Cardiac muscle cell (in vitro differentiated cells and primary cell): Measurements from ENCODE around the gene SEC14L3. TPM values are rescaled to one million over a fixed set of nuclear protein-coding genes. Genes with fewer than 3 reads are reported as not detected.
"Not testable (repeated sequence)": the region's sequence is repeated elsewhere in the genome, so short reads cannot be mapped to it uniquely, and the experiment has no call there.

Source experiments
- DNase-seq, 2 donors: peaks; one replicate each; pipeline versions ENCODE4 v3.0.0 to v3.0.0-alpha.2; 2010 to 2017; ENCODE audit warnings: low read depth in 1 of 2, low spot score in 1 of 2
- H3K27ac ChIP-seq: fragments of 200-600 bp; sonication (generic); 2 replicates; pipeline ENCODE4 v1.5.1; 2016
- H3K27me3 ChIP-seq: fragments of 200-600 bp; sonication (generic); 2 replicates; pipeline ENCODE4 v1.6.0; 2016; ENCODE audit warnings: control low read depth
- H3K36me3 ChIP-seq: fragments of 200-600 bp; sonication (generic); 2 replicates; pipeline ENCODE4 v1.5.1; 2016; ENCODE audit warnings: control low read depth
- H3K4me1 ChIP-seq: fragments of 200-600 bp; sonication (generic); 2 replicates; pipeline ENCODE4 v1.8.1; 2017; ENCODE audit warnings: low read depth, mild to moderate bottlenecking, mixed run types
- H3K4me3 ChIP-seq: fragments of 200-600 bp; sonication (generic); 2 replicates; pipeline ENCODE4 v1.5.1; 2016; ENCODE audit warnings: mild to moderate bottlenecking
- H3K9me3 ChIP-seq: fragments of 200-600 bp; sonication (generic); 2 replicates; pipeline ENCODE4 v1.5.1; 2017; ENCODE audit warnings: low read depth, mild to moderate bottlenecking, control low read depth
- CTCF ChIP-seq: IDR thresholded peaks from 2 replicates; pipeline ENCODE4 v1.5.1; 2012; ENCODE audit warnings: low read depth, mild to moderate bottlenecking, low read length
- polyA plus RNA-seq: library from polyadenylated mRNA; unstranded; fragments of >200 nt; fragmentation: Nextera tagmentation; extraction: Ambion mirVana; gene quantifications from 2 replicates; pipeline ENCODE4 v1.2.1, GENCODE V29; 2016
- total RNA-seq: library from RNA; depleted of rRNA; stranded (reverse); fragments of >200 nt; gene quantifications from 2 replicates; pipeline ENCODE4 v1.2.3, GENCODE V29; 2016

The SEC14L3 gene
- total and polyA plus RNA-seq, 2 experiments from 2014 or later = not detected

GRCh38 chr22:30452861-30453260, 19.0 kb downstream of the SEC14L3 start:
- no peak for DNase-seq
- Histone ChIP-seq H3K36me3 (no peaks in the 10 kb centered on the region), H3K9me3 (no peaks in the 10 kb centered on the region), H3K4me3 (no peak overlapping the region), H3K4me1 (no peaks in the 10 kb centered on the region), H3K27me3 (no peaks in the 10 kb centered on the region), H3K27ac (no peak overlapping the region)
- TF ChIP-seq CTCF = no peak

GRCh38 chr22:30451488-30451887, 20.3 kb downstream of the SEC14L3 start:
- not testable (repeated sequence) for H3K4me3 ChIP-seq, H3K27me3 ChIP-seq, H3K9me3 ChIP-seq, H3K36me3 ChIP-seq, H3K27ac ChIP-seq, H3K4me1 ChIP-seq
- peak in 1 of 2 donors; percentile 39 for DNase-seq

- TF ChIP-seq CTCF = no peak
- H3K4me1 ChIP-seq = no peaks in the 10 kb centered on the region
These were observed 24.2 kb downstream of the SEC14L3 start for GRCh38 chr22:30447656-30448055.

GRCh38 chr22:30445438-30446145, 26.2 kb downstream of the SEC14L3 start:
- Histone ChIP-seq H3K4me3 (no peak overlapping the region), H3K9me3 (no peaks in the 10 kb centered on the region), H3K27me3 (no peaks in the 10 kb centered on the region), H3K36me3 (no peaks in the 10 kb centered on the region), H3K4me1 (no peaks in the 10 kb centered on the region), H3K27ac (no peak overlapping the region)
- DNase-seq = no peak
- no peak for TF ChIP-seq CTCF

More at GRCh38 chr22:30447656-30448055, 24.2 kb downstream of the SEC14L3 start:
- H3K4me3 ChIP-seq = no peak overlapping the region
- H3K27ac ChIP-seq = no peak overlapping the region
- H3K36me3 ChIP-seq = no peaks in the 10 kb centered on the region
- DNase-seq = no peak
- no peaks in the 10 kb centered on the region for H3K9me3 ChIP-seq
- H3K27me3 ChIP-seq = no peaks in the 10 kb centered on the region

- Histone ChIP-seq H3K9me3 (no peaks in the 10 kb centered on the region), H3K4me1 (no peaks in the 10 kb centered on the region), H3K36me3 (no peaks in the 10 kb centered on the region), H3K27ac (no peak overlapping the region), H3K27me3 (no peaks in the 10 kb centered on the region), H3K4me3 (no peak overlapping the region)
- peak; percentile 82 for TF ChIP-seq CTCF
- DNase-seq = peak; percentile 71 to 74
These were observed 27.0 kb downstream of the SEC14L3 start for GRCh38 chr22:30444632-30445437.

- no peak overlapping the region for H3K27ac ChIP-seq
- no peak for DNase-seq
- H3K36me3 ChIP-seq = no peaks in the 10 kb centered on the region
- TF ChIP-seq CTCF = no peak
- H3K4me1 ChIP-seq = no peaks in the 10 kb centered on the region
- H3K27me3 ChIP-seq = no peaks in the 10 kb centered on the region
- no peak overlapping the region for H3K4me3 ChIP-seq
- no peaks in the 10 kb centered on the region for H3K9me3 ChIP-seq
These were observed 30.7 kb downstream of the SEC14L3 start for GRCh38 chr22:30441088-30441487.
